Neuronal stem cell (in vitro differentiated cells): Measurements from ENCODE around the gene CLIC2.

ENCODE experiments used
- DNase-seq: peaks from one replicate; pipeline ENCODE4 v3.0.0-alpha.2; 2013; ENCODE audit warnings: low spot score
- H2AFZ ChIP-seq: one replicate; pipeline ENCODE4 v1.6.1; 2013; ENCODE audit warnings: mild to moderate bottlenecking, low read length, inconsistent platforms
- H2AK5ac ChIP-seq: 2 replicates; pipeline ENCODE4 v1.6.1; 2013; ENCODE audit warnings: low read depth, mild to moderate bottlenecking, inconsistent platforms, low read length, moderate library complexity, mixed read lengths
- H2BK120ac ChIP-seq: 2 replicates; pipeline ENCODE4 v1.6.1; 2013; ENCODE audit warnings: low read depth, mild to moderate bottlenecking, inconsistent platforms, low read length, moderate library complexity, mixed read lengths
- H2BK12ac ChIP-seq: one replicate; pipeline ENCODE4 v1.6.1; 2013; ENCODE audit warnings: low read length, inconsistent platforms
- H2BK15ac ChIP-seq: 2 replicates; pipeline ENCODE4 v1.6.1; 2013; ENCODE audit warnings: mild to moderate bottlenecking, low read length, inconsistent platforms, mixed read lengths
- H2BK5ac ChIP-seq: one replicate; pipeline ENCODE4 v1.6.1; 2013; ENCODE audit warnings: inconsistent platforms, mild to moderate bottlenecking, low read length, moderate library complexity
- H3K14ac ChIP-seq: one replicate; pipeline ENCODE4 v1.6.1; 2013; ENCODE audit warnings: low read length, inconsistent platforms
- H3K18ac ChIP-seq: 2 replicates; pipeline ENCODE4 v1.6.1; 2013; ENCODE audit warnings: low read length, inconsistent platforms
- H3K23ac ChIP-seq: 2 replicates; pipeline ENCODE4 v1.6.1; 2013; ENCODE audit warnings: low read depth, mild to moderate bottlenecking, mixed read lengths, low read length, inconsistent platforms; ENCODE audit not compliant: poor library complexity
- H3K27ac ChIP-seq: replicated peaks from 3 replicates; pipeline ENCODE4 v1.5.1; 2013; ENCODE audit warnings: low read length, inconsistent platforms
- H3K27me3 ChIP-seq, 3 experiments: 2 replicates each; pipeline ENCODE4 v1.6.1; 2013; ENCODE audit warnings: low read length in 3 of 3, mild to moderate bottlenecking in 2 of 3, inconsistent platforms in 1 of 3, low read depth in 1 of 3, mixed read lengths in 1 of 3, moderate library complexity in 1 of 3; ENCODE audit not compliant: control insufficient read depth in 3 of 3, insufficient read depth in 3 of 3
- H3K36me3 ChIP-seq, 2 donors: replicated peaks in 1 of 2; 2 replicates each; pipeline ENCODE4 v1.6.1; 2013; ENCODE audit warnings: low read length in 2 of 2; ENCODE audit not compliant: control insufficient read depth in 2 of 2, insufficient read depth in 2 of 2
- H3K4ac ChIP-seq: 2 replicates; pipeline ENCODE4 v1.6.1; 2013; ENCODE audit warnings: inconsistent platforms, mild to moderate bottlenecking, low read length, moderate library complexity
- H3K4me1 ChIP-seq, 2 donors: 1 replicate in 1 of 2; 2 replicates in 1 of 2; pipeline ENCODE4 v1.6.1; 2013; ENCODE audit warnings: low read length in 2 of 2, low read depth in 1 of 2; ENCODE audit not compliant: control insufficient read depth in 2 of 2, insufficient read depth in 1 of 2
- H3K4me2 ChIP-seq: one replicate; pipeline ENCODE4 v1.6.1; 2013; ENCODE audit warnings: mild to moderate bottlenecking, low read length, inconsistent platforms; ENCODE audit not compliant: insufficient read depth, poor library complexity, severe bottlenecking
- H3K4me3 ChIP-seq, 2 donors: 2 replicates each; pipeline ENCODE4 v1.5.1; 2013; ENCODE audit warnings: low read length in 2 of 2, mild to moderate bottlenecking in 2 of 2, inconsistent platforms in 1 of 2, moderate library complexity in 1 of 2
- H3K79me1 ChIP-seq: one replicate; pipeline ENCODE4 v1.6.1; 2013; ENCODE audit warnings: low read depth, mild to moderate bottlenecking, inconsistent platforms, low read length, moderate library complexity
- H3K9ac ChIP-seq: one replicate; pipeline ENCODE4 v1.6.1; 2013; ENCODE audit warnings: mild to moderate bottlenecking, low read depth, low read length, inconsistent platforms; ENCODE audit not compliant: poor library complexity
- H3K9me3 ChIP-seq, 2 donors: replicated peaks in 1 of 2; 2 replicates each; pipeline versions ENCODE3 to v1.6.1; 2013; ENCODE audit warnings: low read length in 2 of 2, mild to moderate bottlenecking in 2 of 2, inconsistent platforms in 1 of 2, low read depth in 1 of 2, mixed read lengths in 1 of 2, moderate library complexity in 1 of 2; ENCODE audit not compliant: control insufficient read depth in 2 of 2, insufficient read depth in 1 of 2
- H4K8ac ChIP-seq: one replicate; pipeline ENCODE4 v1.6.1; 2013; ENCODE audit warnings: low read depth, mild to moderate bottlenecking, inconsistent platforms, low read length, moderate library complexity
- H4K91ac ChIP-seq: one replicate; pipeline ENCODE4 v1.6.1; 2013; ENCODE audit warnings: low read length, low read depth, mild to moderate bottlenecking, inconsistent platforms; ENCODE audit not compliant: poor library complexity
- WGBS, 2 donors: extraction: QIAGEN DNeasy Blood & Tissue Kit; methylation state at CpG; one replicate each; pipeline ENCODE4 v1.1.7; 2013; ENCODE audit warnings: missing lambda C conversion rate in 2 of 2, mixed read lengths in 1 of 2; ENCODE audit not compliant: insufficient read length in 2 of 2, insufficient replicate concordance in 1 of 2; ENCODE audit errors: extremely low coverage in 2 of 2; 5-methylcytosine and 5-hydroxymethylcytosine counted together

CLIC2 gene

GRCh38 chrX:155247497-155247896 is 86.9 kb downstream of the CLIC2 start:
- H3K36me3 ChIP-seq: no peaks in the 10 kb centered on the region
- no peak overlapping the region for H4K8ac ChIP-seq
- H3K9me3 ChIP-seq: no peaks in the 10 kb centered on the region
- no peak overlapping the region for H2BK120ac ChIP-seq
- no peak overlapping the region for H2BK5ac ChIP-seq
- H2BK15ac ChIP-seq: no peak overlapping the region
- H2BK12ac ChIP-seq: no peak overlapping the region
- H3K79me1 ChIP-seq: no peaks in the 10 kb centered on the region
- no CpG with 5 or more reads among the region's 4 CpGs for WGBS, 2 donors
- H3K4ac ChIP-seq: no peak overlapping the region
- no peak overlapping the region for H3K14ac ChIP-seq
- H3K27ac ChIP-seq: no peak overlapping the region
- no peaks in the 10 kb centered on the region for H3K27me3 ChIP-seq
- DNase-seq: no peak
- H3K18ac ChIP-seq: no peak overlapping the region
- no peak overlapping the region for H3K23ac ChIP-seq
- no peak overlapping the region for H2AFZ ChIP-seq
- H3K4me1 ChIP-seq: no peaks in the 10 kb centered on the region
- no peak overlapping the region for H3K4me3 ChIP-seq
- no peak overlapping the region for H4K91ac ChIP-seq
- H3K4me2 ChIP-seq: no peak overlapping the region
- no peak overlapping the region for H2AK5ac ChIP-seq
- no peak overlapping the region for H3K9ac ChIP-seq

- Histone ChIP-seq H3K36me3 (no peaks in the 10 kb centered on the region), H3K4ac (no peak overlapping the region), H3K14ac (no peak overlapping the region), H3K9me3 (no peaks in the 10 kb centered on the region), H3K23ac (no peak overlapping the region), H2BK15ac (no peak overlapping the region), H3K4me3 (no peak overlapping the region), H2BK5ac (no peak overlapping the region), H4K91ac (no peak overlapping the region), H2BK120ac (no peak overlapping the region), H2AK5ac (no peak overlapping the region), H3K18ac (no peak overlapping the region), H3K4me1 (peaks cover 0 to 5% of the 10 kb centered on the region in 2 donors), H2BK12ac (no peak overlapping the region), H3K79me1 (no peaks in the 10 kb centered on the region), H3K9ac (no peak overlapping the region), H2AFZ (no peak overlapping the region), H3K27ac (no peak overlapping the region), H3K4me2 (no peak overlapping the region), H3K27me3 (no peaks in the 10 kb centered on the region), H4K8ac (no peak overlapping the region)
- no peak for DNase-seq
- no CpG with 5 or more reads among the region's 1 CpG for WGBS, 2 donors
Observed at GRCh38 chrX:155246748-155247147, 87.7 kb downstream of the CLIC2 start.

GRCh38 chrX:155242300-155242699 is 92.1 kb downstream of the CLIC2 start:
- Histone ChIP-seq H3K4me2 (no peak overlapping the region), H3K4ac (no peak overlapping the region), H2BK12ac (no peak overlapping the region), H2BK15ac (no peak overlapping the region), H4K8ac (no peak overlapping the region), H3K23ac (no peak overlapping the region), H3K4me1 (peaks cover 0 to 5% of the 10 kb centered on the region in 2 donors), H2AFZ (no peak overlapping the region), H3K9ac (no peak overlapping the region), H3K9me3 (no peaks in the 10 kb centered on the region), H3K79me1 (no peaks in the 10 kb centered on the region), H4K91ac (no peak overlapping the region), H3K14ac (no peak overlapping the region), H3K4me3 (no peak overlapping the region), H2BK5ac (no peak overlapping the region), H3K27me3 (no peaks in the 10 kb centered on the region), H3K36me3 (peaks cover 8 to 32% of the 10 kb centered on the region in 2 donors), H3K18ac (no peak overlapping the region), H2BK120ac (no peak overlapping the region), H3K27ac (no peak overlapping the region), H2AK5ac (no peak overlapping the region)
- no CpG with 5 or more reads among the region's 5 CpGs for WGBS, 2 donors
- no peak for DNase-seq

GRCh38 chrX:155237719-155238118 is 96.7 kb downstream of the CLIC2 start:
- H3K9me3 ChIP-seq: no peaks in the 10 kb centered on the region
- H3K14ac ChIP-seq: no peak overlapping the region
- no peak for DNase-seq
- no peaks in the 10 kb centered on the region for H3K27me3 ChIP-seq
- no peak overlapping the region for H3K4ac ChIP-seq
- H3K18ac ChIP-seq: no peak overlapping the region
- no peak overlapping the region for H2BK120ac ChIP-seq
- no peak overlapping the region for H2AFZ ChIP-seq
- no peak overlapping the region for H3K4me2 ChIP-seq
- H3K4me1 ChIP-seq: peaks cover 0 to 5% of the 10 kb centered on the region in 2 donors
- WGBS, 2 donors: no CpG with 5 or more reads among the region's 5 CpGs
- H3K79me1 ChIP-seq: no peaks in the 10 kb centered on the region
- no peak overlapping the region for H3K27ac ChIP-seq
- H2BK5ac ChIP-seq: no peak overlapping the region
- no peak overlapping the region for H4K91ac ChIP-seq
- H2BK15ac ChIP-seq: no peak overlapping the region
- peaks cover 8 to 62% of the 10 kb centered on the region in 2 donors for H3K36me3 ChIP-seq
- no peak overlapping the region for H3K9ac ChIP-seq
- no peak overlapping the region for H2AK5ac ChIP-seq
- H3K4me3 ChIP-seq: no peak overlapping the region
- H3K23ac ChIP-seq: no peak overlapping the region
- no peak overlapping the region for H2BK12ac ChIP-seq
- no peak overlapping the region for H4K8ac ChIP-seq
